Ectodermal cell (in vitro differentiated cells): ENCODE results near the gene COMMD7.

ENCODE experiments used
- H3K27ac ChIP-seq: 2 replicates; pipeline ENCODE4 v1.7.0; 2013; ENCODE audit warnings: mild to moderate bottlenecking, low read depth, low read length; ENCODE audit not compliant: insufficient read depth, poor library complexity, severe bottlenecking
- H3K27me3 ChIP-seq: 2 replicates; pipeline ENCODE4 v1.7.0; 2013; ENCODE audit warnings: mild to moderate bottlenecking, low read length; ENCODE audit not compliant: insufficient read depth, control insufficient read depth, poor library complexity, severe bottlenecking
- H3K36me3 ChIP-seq: one replicate; pipeline ENCODE4 v1.7.0; 2013; ENCODE audit warnings: low read length; ENCODE audit not compliant: control insufficient read depth, insufficient read depth
- H3K4me1 ChIP-seq: one replicate; pipeline ENCODE4 v1.7.0; 2013; ENCODE audit warnings: low read length; ENCODE audit not compliant: control insufficient read depth, insufficient read depth
- H3K4me3 ChIP-seq: 2 replicates; pipeline ENCODE4 v1.7.0; 2013; ENCODE audit warnings: low read depth, low read length, control low read depth; ENCODE audit not compliant: insufficient read depth
- H3K9me3 ChIP-seq: 2 replicates; pipeline ENCODE4 v1.7.0; 2013; ENCODE audit warnings: mild to moderate bottlenecking, low read length, moderate library complexity; ENCODE audit not compliant: control insufficient read depth
- whole genome bisulfite sequencing, 2 experiments: methylation state at CpG; one replicate each; pipeline ENCODE4 v1.1.7; 2013; ENCODE audit warnings: missing lambda C conversion rate in 2 of 2; 5-methylcytosine and 5-hydroxymethylcytosine counted together

COMMD7 gene

DNA sequence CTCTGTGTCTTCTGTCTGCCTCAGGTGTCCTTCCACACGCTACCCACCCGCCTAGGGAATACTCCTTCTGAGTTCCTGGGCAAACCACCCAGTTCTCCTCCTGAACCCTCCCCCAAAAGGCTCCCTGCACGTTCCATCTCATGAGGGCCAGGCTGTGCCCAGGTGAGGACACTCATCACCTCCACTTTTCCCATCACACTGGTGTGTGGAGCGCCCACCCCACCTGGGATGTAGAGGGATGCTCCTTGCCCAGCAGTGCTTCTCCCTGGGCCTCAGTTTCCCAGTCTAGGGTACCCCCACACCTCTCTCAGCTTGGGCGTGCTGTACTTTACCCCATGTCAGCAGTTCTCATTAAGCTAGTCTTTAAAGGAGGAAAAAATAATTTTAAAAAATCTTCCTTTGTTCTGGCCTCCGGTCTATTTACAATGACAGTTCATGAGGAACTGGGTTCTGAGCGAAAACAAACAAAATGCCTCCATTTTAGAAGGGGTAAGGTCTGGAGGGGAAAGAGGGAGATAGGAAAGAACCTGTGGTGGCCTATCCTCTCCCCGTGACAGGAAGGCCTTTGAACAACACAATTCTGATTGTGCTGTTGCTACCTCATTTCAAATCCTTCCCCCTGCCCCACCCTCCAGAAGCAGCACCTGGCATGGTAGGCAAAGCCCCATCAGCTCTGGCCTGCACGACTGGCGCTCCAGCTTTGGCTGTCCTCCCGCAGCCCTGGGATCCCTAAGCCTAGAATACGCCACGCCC is 67.9 kb downstream of the COMMD7 start:
- WGBS, 2 experiments: 86 to 92% methylated on average over 13 of the region's 13 CpGs
- H3K27me3 ChIP-seq: no peaks in the 10 kb centered on the region

DNA sequence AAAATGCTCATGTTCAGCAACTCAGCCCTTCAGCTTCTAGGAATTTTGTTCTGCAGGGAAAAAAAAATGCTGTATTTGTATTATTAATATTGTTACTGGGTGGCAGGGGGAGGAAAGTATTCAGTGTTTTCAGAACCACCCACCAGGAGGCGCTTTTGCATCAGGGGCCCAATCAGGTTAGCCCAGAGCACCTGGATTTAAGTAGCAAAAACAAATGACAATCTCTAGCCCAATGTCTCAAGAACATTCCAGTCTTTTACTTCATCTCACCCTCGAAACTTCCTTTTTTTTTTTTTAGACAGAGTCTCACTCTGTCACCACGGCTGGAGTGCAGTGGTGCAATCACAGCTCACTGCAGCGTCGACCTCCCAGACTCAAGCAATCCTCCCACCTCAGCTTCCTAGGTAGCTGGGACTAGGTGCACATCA is 68.9 kb downstream of the COMMD7 start:
- H3K4me3 ChIP-seq: no peak overlapping the region
- no peak overlapping the region for H3K27ac ChIP-seq
- H3K36me3 ChIP-seq: no peaks in the 10 kb centered on the region
- peaks cover 14% of the 10 kb centered on the region for H3K4me1 ChIP-seq
- 48 to 57% methylated on average over 5 of the region's 5 CpGs for WGBS, 2 experiments
- H3K27me3 ChIP-seq: no peaks in the 10 kb centered on the region
- no peaks in the 10 kb centered on the region for H3K9me3 ChIP-seq

More for the DNA sequence above, 67.9 kb downstream of the COMMD7 start:
- no peak overlapping the region for H3K27ac ChIP-seq
- H3K36me3 ChIP-seq: no peaks in the 10 kb centered on the region
- H3K9me3 ChIP-seq: no peaks in the 10 kb centered on the region
- no peak overlapping the region for H3K4me3 ChIP-seq
- H3K4me1 ChIP-seq: peaks cover 16% of the 10 kb centered on the region

DNA sequence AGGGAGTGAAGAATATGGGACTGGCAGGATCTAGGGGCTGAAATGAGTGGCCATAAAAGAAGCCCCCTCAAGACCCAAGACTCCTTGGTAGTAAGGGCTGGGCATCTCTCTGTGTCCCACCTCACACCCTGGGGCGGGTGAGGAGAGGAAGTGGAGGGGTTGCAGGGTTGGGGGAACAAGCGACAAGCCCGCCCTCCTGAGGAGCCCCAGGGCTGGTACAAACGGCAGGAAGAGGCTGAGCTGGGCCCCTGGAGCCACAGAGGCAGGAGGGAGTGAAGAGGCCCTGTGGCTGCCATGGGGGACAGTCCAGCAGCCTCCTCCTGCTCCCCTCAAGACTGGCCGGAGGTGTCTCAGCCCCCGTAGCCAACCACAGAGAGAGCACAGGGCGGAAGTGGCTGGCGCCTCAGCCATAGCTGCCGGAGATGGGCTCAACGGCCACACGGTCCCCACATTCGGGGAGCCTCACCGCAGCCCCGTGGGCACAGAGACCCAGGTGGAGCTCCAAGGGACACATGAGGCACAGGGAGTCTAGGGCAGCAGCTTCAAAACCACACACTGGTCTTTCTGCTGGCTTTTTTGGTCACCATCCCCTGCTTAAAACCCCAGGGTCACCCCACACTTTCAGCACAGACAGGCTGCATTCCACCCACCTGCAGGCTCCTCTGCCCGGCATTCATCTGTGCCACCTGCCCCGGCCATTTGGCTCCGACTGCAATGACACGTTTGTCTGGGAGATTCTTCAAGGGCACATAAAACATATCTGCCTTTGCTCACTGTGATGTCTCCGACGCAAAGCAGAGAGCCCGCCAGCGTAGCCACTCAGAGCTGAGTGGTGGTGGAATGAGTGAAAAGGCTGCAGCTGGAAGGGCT is 70.0 kb downstream of the COMMD7 start:
- Histone ChIP-seq H3K4me1 (peaks cover 14% of the 10 kb centered on the region), H3K27me3 (no peaks in the 10 kb centered on the region), H3K36me3 (no peaks in the 10 kb centered on the region), H3K9me3 (no peaks in the 10 kb centered on the region), H3K27ac (no peak overlapping the region), H3K4me3 (no peak overlapping the region)
- 88% methylated on average over 22 of the region's 22 CpGs for WGBS, 2 experiments

DNA sequence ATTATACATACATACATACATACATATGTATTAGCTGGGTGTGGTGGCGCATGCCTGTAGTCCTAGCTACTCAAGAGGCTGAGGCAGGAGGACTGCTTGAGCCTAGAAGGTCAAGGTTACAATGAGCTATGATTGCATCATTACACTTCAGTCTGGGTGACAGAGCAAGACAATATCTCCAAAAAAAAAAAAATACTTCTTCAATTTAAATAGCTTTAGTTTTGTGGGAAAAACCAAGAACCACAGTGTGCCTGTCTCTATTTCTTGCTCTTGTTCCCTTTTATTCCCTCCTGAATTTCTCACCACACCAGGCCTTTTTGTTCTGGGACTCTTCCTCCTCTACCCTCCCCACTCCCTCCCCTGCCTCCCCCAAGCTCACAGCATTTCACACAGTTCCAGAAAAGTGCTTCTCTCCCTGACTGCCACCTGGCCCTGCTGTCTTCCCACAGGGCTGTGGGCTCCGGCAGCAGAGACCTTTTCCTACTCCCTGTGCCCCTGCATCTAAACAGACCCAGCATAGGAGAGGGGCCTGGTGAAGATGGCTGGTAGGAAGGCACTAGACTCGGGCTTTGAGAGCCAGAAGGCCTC is 70.8 kb downstream of the COMMD7 start:
- Histone ChIP-seq H3K36me3 (no peaks in the 10 kb centered on the region), H3K4me3 (no peak overlapping the region), H3K27ac (no peak overlapping the region), H3K4me1 (peaks cover 14% of the 10 kb centered on the region), H3K9me3 (no peaks in the 10 kb centered on the region), H3K27me3 (no peaks in the 10 kb centered on the region)
- 53 to 70% methylated on average over 2 to 3 of the region's 3 CpGs for WGBS, 2 experiments

DNA sequence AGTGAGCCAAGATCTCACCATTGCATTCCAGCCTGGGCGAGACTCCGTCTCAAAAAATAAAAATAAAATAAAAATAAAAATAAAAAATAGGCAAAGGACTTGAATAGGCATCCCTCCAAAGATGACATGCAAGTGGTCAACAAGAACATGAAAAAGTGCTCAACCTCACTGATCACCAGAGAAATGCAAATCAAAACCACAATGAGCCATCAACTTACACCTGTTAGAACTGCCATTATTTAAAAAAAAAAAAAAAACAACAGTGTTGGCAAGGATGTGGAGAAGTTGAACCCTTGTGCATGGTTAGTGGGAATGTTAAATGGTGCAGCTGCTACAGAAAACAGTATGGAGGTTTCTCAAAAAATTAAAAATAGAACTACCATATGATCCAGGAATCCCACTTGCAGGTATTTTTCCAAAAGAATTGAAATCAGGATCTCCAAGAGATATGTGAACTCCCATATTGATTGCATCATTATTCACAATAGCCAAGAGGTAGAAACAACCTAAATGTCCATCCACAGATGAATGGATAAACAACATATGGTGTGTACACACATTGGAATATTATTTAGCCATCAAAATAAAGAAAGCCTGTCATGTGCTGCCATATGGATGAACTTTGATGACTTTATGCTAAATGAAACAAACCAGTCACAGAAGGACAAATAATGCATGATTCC is 72.4 kb downstream of the COMMD7 start:
- no CpG with 5 or more reads among the region's 2 CpGs for WGBS, 2 experiments
- no peaks in the 10 kb centered on the region for H3K36me3 ChIP-seq
- H3K9me3 ChIP-seq: no peaks in the 10 kb centered on the region
- peaks cover 11% of the 10 kb centered on the region for H3K4me1 ChIP-seq
- no peaks in the 10 kb centered on the region for H3K27me3 ChIP-seq
- no peak overlapping the region for H3K4me3 ChIP-seq
- no peak overlapping the region for H3K27ac ChIP-seq

DNA sequence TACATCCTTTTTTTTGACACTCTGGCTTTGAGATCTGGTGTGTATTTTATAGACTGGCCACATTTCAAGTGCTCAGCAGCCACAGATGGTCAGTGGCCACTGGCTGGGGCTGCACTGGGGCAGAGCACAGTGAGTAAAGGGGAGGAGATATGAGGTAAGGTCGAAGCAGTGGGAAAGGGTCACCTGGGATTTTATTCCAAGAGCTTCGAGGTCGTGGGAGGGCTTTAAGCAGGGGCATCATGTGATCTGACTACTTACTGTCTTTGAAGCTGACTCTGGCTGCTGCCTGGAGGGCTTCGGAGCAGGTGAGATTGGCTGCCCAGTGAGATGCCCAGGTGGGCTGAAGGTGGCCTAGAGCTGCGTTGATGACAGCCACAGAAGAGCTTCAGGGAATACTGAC is 76.2 kb downstream of the COMMD7 start:
- WGBS, 2 experiments: 69 to 74% methylated on average over 5 of the region's 5 CpGs
- Histone ChIP-seq H3K36me3 (no peaks in the 10 kb centered on the region), H3K27me3 (no peaks in the 10 kb centered on the region), H3K9me3 (no peaks in the 10 kb centered on the region), H3K4me3 (no peak overlapping the region), H3K4me1 (peaks cover 7% of the 10 kb centered on the region), H3K27ac (no peak overlapping the region)

DNA sequence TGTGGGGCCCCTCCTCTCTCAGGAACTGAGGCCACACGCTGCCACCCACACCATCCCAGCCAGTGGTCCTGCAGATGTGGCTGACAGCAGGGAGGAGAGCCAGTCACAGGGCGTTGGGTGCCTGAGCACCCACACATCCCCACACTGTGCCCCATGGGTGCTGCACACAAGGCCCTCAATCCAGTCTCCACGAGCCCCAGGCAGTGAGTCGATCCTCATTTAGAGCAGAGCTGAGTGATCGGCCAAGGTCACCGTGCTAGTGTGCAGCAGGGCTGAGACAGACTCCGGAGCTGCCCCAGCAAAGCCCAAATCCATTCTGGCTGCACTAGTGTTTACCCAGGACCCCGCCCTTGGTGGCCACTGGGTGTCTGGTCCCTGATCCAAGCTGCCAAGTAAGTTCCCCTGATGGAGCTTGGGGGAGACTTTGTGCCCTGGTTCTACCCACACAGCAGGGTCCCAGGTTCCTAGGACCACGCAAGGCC is 78.5 kb downstream of the COMMD7 start:
- H3K4me1 ChIP-seq: peaks cover 7% of the 10 kb centered on the region
- H3K9me3 ChIP-seq: no peaks in the 10 kb centered on the region
- no peak overlapping the region for H3K27ac ChIP-seq
- H3K27me3 ChIP-seq: no peaks in the 10 kb centered on the region
- no peak overlapping the region for H3K4me3 ChIP-seq
- 91 to 93% methylated on average over 9 of the region's 9 CpGs for WGBS, 2 experiments
- no peaks in the 10 kb centered on the region for H3K36me3 ChIP-seq

DNA sequence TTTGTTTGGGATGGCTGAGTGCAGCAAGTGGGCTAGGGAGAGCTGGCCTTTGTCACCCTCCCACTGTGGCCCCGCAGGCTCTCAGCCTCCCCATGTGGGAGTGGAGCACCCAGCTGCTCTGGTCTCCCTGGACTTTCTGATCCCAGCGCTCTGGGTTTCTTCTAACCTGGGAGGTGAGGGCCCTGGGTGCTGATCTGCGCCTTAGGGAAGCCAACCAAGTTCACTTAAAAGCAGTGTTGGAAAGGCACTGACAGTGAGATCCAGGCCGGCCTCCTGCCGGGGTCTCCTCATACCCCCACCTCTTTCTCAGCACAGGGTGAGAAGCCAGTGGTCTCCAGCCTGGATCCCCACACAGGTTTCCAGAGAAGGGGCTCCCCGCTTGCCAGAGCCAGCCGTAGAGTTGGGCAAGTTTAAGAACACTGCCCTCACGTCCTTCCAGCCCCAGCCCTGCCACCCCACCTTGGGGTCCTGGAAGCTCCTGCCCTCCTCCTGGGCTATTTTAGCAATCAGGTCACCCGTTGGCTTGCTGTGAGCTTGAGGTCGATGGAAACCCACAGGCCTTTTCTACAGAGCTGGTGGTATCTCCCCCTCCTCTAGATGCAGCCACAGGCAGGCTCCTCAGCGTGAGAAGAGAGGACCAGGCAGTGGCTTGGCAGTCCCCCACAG is 79.1 kb downstream of the COMMD7 start:
- H3K4me1 ChIP-seq: peaks cover 7% of the 10 kb centered on the region
- H3K27ac ChIP-seq: no peak overlapping the region
- no peaks in the 10 kb centered on the region for H3K9me3 ChIP-seq
- no peak overlapping the region for H3K4me3 ChIP-seq
- no peaks in the 10 kb centered on the region for H3K27me3 ChIP-seq
- H3K36me3 ChIP-seq: no peaks in the 10 kb centered on the region
- 92% methylated on average over 11 of the region's 11 CpGs for WGBS, 2 experiments

DNA sequence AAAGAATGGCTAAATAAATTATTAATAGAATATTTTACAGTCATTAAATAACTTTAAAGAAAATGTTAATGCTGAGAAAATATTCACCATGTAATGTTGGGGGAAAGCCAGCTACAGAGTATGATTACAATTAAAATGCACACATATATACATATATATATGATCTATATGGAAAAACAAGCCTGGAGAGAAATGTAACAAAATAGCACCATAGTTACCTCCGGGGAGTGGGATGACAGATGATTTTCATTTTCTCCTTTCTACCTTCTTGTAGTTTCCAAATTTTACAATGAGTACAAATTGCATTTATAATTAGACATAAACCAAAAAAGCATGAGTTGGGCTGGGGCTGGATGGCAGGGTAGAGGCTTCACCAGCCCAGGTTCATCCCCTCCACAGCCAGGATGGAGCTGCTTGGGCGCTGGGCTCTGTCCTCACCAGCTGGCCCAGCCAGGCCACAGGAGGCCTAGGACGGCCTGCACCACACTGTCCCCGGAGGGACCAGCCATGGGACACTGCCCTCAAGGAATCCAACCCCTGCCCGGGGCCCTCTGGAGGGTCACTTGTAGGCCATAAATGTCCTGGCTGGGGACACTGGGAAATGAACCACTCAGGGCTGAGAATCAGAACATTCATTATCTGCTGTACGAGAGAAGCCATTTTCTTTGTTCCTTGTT is 79.8 kb downstream of the COMMD7 start:
- Histone ChIP-seq H3K4me1 (peaks cover 7% of the 10 kb centered on the region), H3K9me3 (no peaks in the 10 kb centered on the region), H3K27ac (no peak overlapping the region), H3K4me3 (no peak overlapping the region), H3K27me3 (no peaks in the 10 kb centered on the region), H3K36me3 (no peaks in the 10 kb centered on the region)
- 84 to 88% methylated on average over 5 to 6 of the region's 6 CpGs for WGBS, 2 experiments
